HepG2 (cell line): ENCODE measurements around the gene RHOBTB1. TPM values are rescaled to one million over a fixed set of nuclear protein-coding genes. Genes with fewer than 3 reads are reported as not detected.

Source experiments
- ATAC-seq: fragments of 200-7000 bp; cut with Tn5 transposase; 3 replicates; pipeline ENCODE4 v1.9.1; 2020; ENCODE audit warnings: mild to moderate bottlenecking, moderate library complexity
- BruUV-seq: library from RNA; stranded (reverse); fragments of 400-500 nt; replicated peaks from 2 replicates; lab custom pipeline; 2021; lab: Mats Ljungman, UMichigan
- CTCF ChIA-PET: fragments of 300-600 bp; formaldehyde crosslinking; extraction: SDS; loops from one replicate; lab custom pipeline; 2021; ENCODE audit warnings: low total read pairs, inconsistent platforms, low intra/inter-chr PET ratio; lab: Yijun Ruan, JAX
- POLR2A ChIA-PET: fragments of 350-600 bp; sonication (Branson Sonifier 250); formaldehyde crosslinking; loops from one replicate; lab custom pipeline; 2020; ENCODE audit warnings: antibody characterized with exemption, inconsistent platforms; lab: Yijun Ruan, JAX
- DNase-seq: peaks from one replicate; pipeline ENCODE4 v3.0.0-alpha.2; 2015; ENCODE audit warnings: low spot score
- FAIRE-seq: peaks from 3 replicates; lab custom pipeline; 2011; peaks lifted over from hg19 to GRCh38; lab: Jason Lieb, UNC
- H2AFZ ChIP-seq: one replicate; pipeline ENCODE4 v1.6.1; 2011; ENCODE audit warnings: low read length, inconsistent platforms
- H3K27ac ChIP-seq: fragments of 300-600 bp; 3 replicates; pipeline ENCODE4 v1.8.0; 2011; ENCODE audit warnings: mixed run types, mild to moderate bottlenecking, mixed read lengths, low read length, inconsistent platforms; ENCODE audit not compliant: insufficient read depth; ENCODE audit errors: extremely low read length
- H3K27me3 ChIP-seq, 2 experiments: fragments of 200-600 bp in 1 of 2; 2 replicates in 1 of 2; 3 replicates in 1 of 2; pipeline versions ENCODE4 v1.6.0 to v1.8.0; 2011; ENCODE audit warnings: low read length in 2 of 2, mild to moderate bottlenecking in 2 of 2, moderate library complexity in 2 of 2, inconsistent platforms in 1 of 2; ENCODE audit not compliant: insufficient read depth in 2 of 2, control insufficient read depth in 1 of 2
- H3K36me3 ChIP-seq, 2 experiments: fragments of 200-600 bp in 1 of 2; replicated peaks in 1 of 2; 2 replicates in 1 of 2; 3 replicates in 1 of 2; pipeline versions ENCODE4 v1.5.1 to v1.8.0; 2011; ENCODE audit warnings: low read length in 2 of 2, inconsistent platforms in 1 of 2; ENCODE audit not compliant: insufficient read depth in 2 of 2, control insufficient read depth in 1 of 2
- H3K4me1 ChIP-seq: 2 replicates; pipeline ENCODE4 v1.5.1; 2012; ENCODE audit warnings: low read length, inconsistent platforms; ENCODE audit not compliant: insufficient read depth
- H3K4me2 ChIP-seq: 2 replicates; pipeline ENCODE4 v1.6.0; 2011; ENCODE audit warnings: low read depth, low read length, inconsistent platforms
- H3K4me3 ChIP-seq, 3 experiments: fragments of 200-600 bp in 1 of 3; sonication (generic), shearing (Covaris generic) in 1 of 3; replicated peaks in 1 of 3; 2 replicates each; pipeline ENCODE4 v1.5.1; 2011 to 2016; ENCODE audit warnings: low read length in 3 of 3, inconsistent platforms in 2 of 3, low read depth in 2 of 3, mild to moderate bottlenecking in 2 of 3, control low read depth in 1 of 3, mixed read lengths in 1 of 3; ENCODE audit not compliant: insufficient read depth in 1 of 3
- H3K79me2 ChIP-seq: one replicate; pipeline ENCODE4 v1.6.1; 2011; ENCODE audit warnings: low read length, inconsistent platforms; ENCODE audit not compliant: insufficient read depth
- H3K9ac ChIP-seq: 2 replicates; pipeline ENCODE4 v1.6.0; 2011; ENCODE audit warnings: mild to moderate bottlenecking, low read depth, low read length, inconsistent platforms; ENCODE audit not compliant: insufficient read depth
- H3K9me3 ChIP-seq: 2 replicates; pipeline ENCODE4 v1.5.1; 2012; ENCODE audit warnings: mild to moderate bottlenecking, low read length
- H4K20me1 ChIP-seq: 2 replicates; pipeline ENCODE4 v1.6.0; 2011; ENCODE audit warnings: inconsistent platforms, mild to moderate bottlenecking, low read length, moderate library complexity; ENCODE audit not compliant: insufficient read depth
- FOXP1 ChIP-seq, 2 experiments: fragments of 450-650 bp in 1 of 2; IDR thresholded peaks; 2 replicates each; pipeline ENCODE4 v1.6.1; 2017 to 2018; ENCODE audit warnings: antibody characterized with exemption in 1 of 2
- HINFP ChIP-seq: sonication (generic); formaldehyde crosslinking; IDR thresholded peaks from 2 replicates; pipeline ENCODE4 v1.4.0; 2020; ENCODE audit warnings: low read depth, mild to moderate bottlenecking, missing genetic modification reagents
- IKZF1 ChIP-seq: fragments of 450-650 bp; IDR thresholded peaks from 2 replicates; pipeline ENCODE4 v1.7.1; 2016
- JUNB ChIP-seq: sonication (generic); formaldehyde crosslinking; IDR thresholded peaks from 2 replicates; pipeline ENCODE4 v1.8.0; 2022; ENCODE audit warnings: missing genetic modification reagents, mild to moderate bottlenecking, borderline replicate concordance
- PHF20 ChIP-seq: sonication (generic); formaldehyde crosslinking; IDR thresholded peaks from 2 replicates; pipeline ENCODE4 v1.5.0; 2020; ENCODE audit warnings: mild to moderate bottlenecking, missing genetic modification reagents
- RBM39 ChIP-seq: fragments of 200-400 bp; formaldehyde crosslinking; IDR thresholded peaks from one replicate; pipeline ENCODE4 v1.6.1; 2018; ENCODE audit warnings: antibody characterized with exemption, mild to moderate bottlenecking, low read depth, low read length; ENCODE audit not compliant: poor library complexity, severe bottlenecking
- SAFB2 ChIP-seq: sonication (generic); formaldehyde crosslinking; IDR thresholded peaks from 2 replicates; pipeline ENCODE4 v1.5.1; 2020; ENCODE audit warnings: missing genetic modification reagents, low read depth, mild to moderate bottlenecking, borderline replicate concordance
- TBX2 ChIP-seq: sonication (generic); formaldehyde crosslinking; IDR thresholded peaks from 2 replicates; pipeline ENCODE4 v1.5.0; 2020; ENCODE audit warnings: missing genetic modification reagents, mild to moderate bottlenecking, borderline replicate concordance
- U2AF2 ChIP-seq: fragments of 200-400 bp; formaldehyde crosslinking; IDR thresholded peaks from 2 replicates; pipeline ENCODE4 v1.6.1; 2017; ENCODE audit warnings: low read depth, mild to moderate bottlenecking, low read length
- ZBTB7A ChIP-seq: sonication (generic); formaldehyde crosslinking; IDR thresholded peaks from 2 replicates; pipeline ENCODE4 v1.8.0; 2022; ENCODE audit warnings: mild to moderate bottlenecking, missing genetic modification reagents
- ZMYM3 ChIP-seq: sonication (generic); formaldehyde crosslinking; IDR thresholded peaks from 2 replicates; pipeline ENCODE4 v1.5.1; 2020; ENCODE audit warnings: mild to moderate bottlenecking, missing genetic modification reagents
- ZNF430 ChIP-seq: sonication (generic); formaldehyde crosslinking; IDR thresholded peaks from 2 replicates; pipeline ENCODE4 v1.9.0; 2021; ENCODE audit warnings: mild to moderate bottlenecking, missing genetic modification reagents
- ZNF678 ChIP-seq: sonication (generic); formaldehyde crosslinking; IDR thresholded peaks from 2 replicates; pipeline ENCODE4 v1.4.0; 2020; ENCODE audit warnings: mild to moderate bottlenecking, missing genetic modification reagents
- WGBS: methylation state at CpG from one replicate; pipeline ENCODE4 v1.1.6; 2017; ENCODE audit warnings: low lambda C conversion rate; 5-methylcytosine and 5-hydroxymethylcytosine counted together
- in situ Hi-C: cut with HindIII; loops from 2 replicates; pipeline ENCODE4 v1.10.0; 2017; ENCODE audit warnings: low pct_unique_long_range_greater_than_20kb; ENCODE audit not compliant: extremely low pct_ligation_motif_present
- intact Hi-C: fragments of 100-400 bp; cut with micrococcal nuclease; formaldehyde crosslinking; loops from one replicate; pipeline ENCODE4 v1.10.0; 2022; ENCODE audit not compliant: unreplicated experiment
- polyA plus RNA-seq, 8 experiments: library from polyadenylated mRNA; depleted of rRNA in 3 of 8; stranded (reverse) in 7 of 8; unstranded in 1 of 8; fragments of >200 nt; fragmentation: Illumina TruSeq in 4 of 8; extraction: Trizol in 4 of 8; gene quantifications; 2 replicates each; pipeline versions ENCODE4 v1.2.1 to v1.2.3, GENCODE V29; 2011 to 2016; ENCODE audit warnings: low read depth in 4 of 8, missing spikeins in 1 of 8, mixed read lengths in 1 of 8; ENCODE audit not compliant: insufficient read depth in 1 of 8
- total RNA-seq, 5 experiments: library from RNA; depleted of rRNA; stranded (reverse); fragments of >200 nt; fragmentation: Illumina TruSeq; extraction: Trizol; gene quantifications; 2 replicates each; pipeline ENCODE4 v1.2.3, GENCODE V29; 2016; ENCODE audit warnings: low read depth in 1 of 5
- TF ChIP-seq, protein P1 (sequence below): sonication (generic); formaldehyde crosslinking; conservative IDR thresholded peaks from 2 replicates; pipeline ENCODE4 v1.4.0; 2020; ENCODE audit warnings: missing genetic modification reagents
- TF ChIP-seq, protein P2 (sequence below): sonication (generic); formaldehyde crosslinking; IDR thresholded peaks from 2 replicates; pipeline ENCODE4 v1.5.1; 2020; ENCODE audit warnings: missing genetic modification reagents, mild to moderate bottlenecking, borderline replicate concordance

The RHOBTB1 gene
- total and polyA plus RNA-seq, 2 of the 13 experiments (the other 11 are each of a cell fraction or from before 2014, with no cell fraction given): 18.8 to 59.5 TPM

GRCh38 chr10:60890811-60891210 is 53.2 kb downstream of the RHOBTB1 start:
- CTCF ChIA-PET: no interaction called here

More at GRCh38 chr10:60890811-60891210, 53.2 kb downstream of the RHOBTB1 start:
- POLR2A ChIA-PET: no interaction called here
- no peak for FAIRE-seq
- Histone ChIP-seq H3K27me3 (no peaks in the 10 kb centered on the region), H3K9me3 (no peaks in the 10 kb centered on the region), H2AFZ (no peak overlapping the region), H3K9ac (no peak overlapping the region), H3K36me3 (peaks cover 8 to 26% of the 10 kb centered on the region in 2 experiments), H4K20me1 (no peaks in the 10 kb centered on the region; the same call in 1 of the 2 replicates), H3K4me3 (no peak overlapping the region), H3K79me2 (no peaks in the 10 kb centered on the region), H3K4me1 (peaks cover 32% of the 10 kb centered on the region), H3K4me2 (no peak overlapping the region), H3K27ac (no peak overlapping the region)
- WGBS: 88% methylated on average over 1 of the region's 1 CpG
- no TSS peak for BruUV-seq
- intact Hi-C loops (no loop called here), in situ Hi-C loops (no loop called here)
- ATAC-seq: no peak
- TF ChIP-seq, protein P1, sequence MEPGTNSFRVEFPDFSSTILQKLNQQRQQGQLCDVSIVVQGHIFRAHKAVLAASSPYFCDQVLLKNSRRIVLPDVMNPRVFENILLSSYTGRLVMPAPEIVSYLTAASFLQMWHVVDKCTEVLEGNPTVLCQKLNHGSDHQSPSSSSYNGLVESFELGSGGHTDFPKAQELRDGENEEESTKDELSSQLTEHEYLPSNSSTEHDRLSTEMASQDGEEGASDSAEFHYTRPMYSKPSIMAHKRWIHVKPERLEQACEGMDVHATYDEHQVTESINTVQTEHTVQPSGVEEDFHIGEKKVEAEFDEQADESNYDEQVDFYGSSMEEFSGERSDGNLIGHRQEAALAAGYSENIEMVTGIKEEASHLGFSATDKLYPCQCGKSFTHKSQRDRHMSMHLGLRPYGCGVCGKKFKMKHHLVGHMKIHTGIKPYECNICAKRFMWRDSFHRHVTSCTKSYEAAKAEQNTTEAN: no peak
- TF ChIP-seq ZBTB7A (CRISPR knock-in tag): no peak
- no peak for TF ChIP-seq JUNB (CRISPR knock-in tag)
- TF ChIP-seq IKZF1: no peak
- no peak for TF ChIP-seq ZNF678 (CRISPR knock-in tag)
- TF ChIP-seq TBX2 (CRISPR knock-in tag): no peak
- no peak for TF ChIP-seq PHF20 (CRISPR knock-in tag)
- TF ChIP-seq FOXP1 (IDR thresholded peaks at IDR 0.05): no peak
- TF ChIP-seq FOXP1 (CRISPR knock-in tag; IDR thresholded peaks at IDR 0.05): no peak
- TF ChIP-seq U2AF2: no peak
- TF ChIP-seq ZMYM3 (CRISPR knock-in tag): no peak
- TF ChIP-seq HINFP (CRISPR knock-in tag): no peak
- TF ChIP-seq, protein P2, sequence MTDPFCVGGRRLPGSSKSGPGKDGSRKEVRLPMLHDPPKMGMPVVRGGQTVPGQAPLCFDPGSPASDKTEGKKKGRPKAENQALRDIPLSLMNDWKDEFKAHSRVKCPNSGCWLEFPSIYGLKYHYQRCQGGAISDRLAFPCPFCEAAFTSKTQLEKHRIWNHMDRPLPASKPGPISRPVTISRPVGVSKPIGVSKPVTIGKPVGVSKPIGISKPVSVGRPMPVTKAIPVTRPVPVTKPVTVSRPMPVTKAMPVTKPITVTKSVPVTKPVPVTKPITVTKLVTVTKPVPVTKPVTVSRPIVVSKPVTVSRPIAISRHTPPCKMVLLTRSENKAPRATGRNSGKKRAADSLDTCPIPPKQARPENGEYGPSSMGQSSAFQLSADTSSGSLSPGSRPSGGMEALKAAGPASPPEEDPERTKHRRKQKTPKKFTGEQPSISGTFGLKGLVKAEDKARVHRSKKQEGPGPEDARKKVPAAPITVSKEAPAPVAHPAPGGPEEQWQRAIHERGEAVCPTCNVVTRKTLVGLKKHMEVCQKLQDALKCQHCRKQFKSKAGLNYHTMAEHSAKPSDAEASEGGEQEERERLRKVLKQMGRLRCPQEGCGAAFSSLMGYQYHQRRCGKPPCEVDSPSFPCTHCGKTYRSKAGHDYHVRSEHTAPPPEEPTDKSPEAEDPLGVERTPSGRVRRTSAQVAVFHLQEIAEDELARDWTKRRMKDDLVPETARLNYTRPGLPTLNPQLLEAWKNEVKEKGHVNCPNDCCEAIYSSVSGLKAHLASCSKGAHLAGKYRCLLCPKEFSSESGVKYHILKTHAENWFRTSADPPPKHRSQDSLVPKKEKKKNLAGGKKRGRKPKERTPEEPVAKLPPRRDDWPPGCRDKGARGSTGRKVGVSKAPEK (CRISPR knock-in tag): no peak
- no peak for TF ChIP-seq SAFB2 (CRISPR knock-in tag)
- TF ChIP-seq ZNF430: no peak
- no peak for TF ChIP-seq RBM39
- no peak for DNase-seq
